ENCODE data around the gene CRYGN. TPM values are rescaled to one million over a fixed set of nuclear protein-coding genes. Genes with fewer than 3 reads are reported as not detected.

The CRYGN gene
- total RNA-seq, 1 donor from 2014 or later, result 2.5 TPM

DNA sequence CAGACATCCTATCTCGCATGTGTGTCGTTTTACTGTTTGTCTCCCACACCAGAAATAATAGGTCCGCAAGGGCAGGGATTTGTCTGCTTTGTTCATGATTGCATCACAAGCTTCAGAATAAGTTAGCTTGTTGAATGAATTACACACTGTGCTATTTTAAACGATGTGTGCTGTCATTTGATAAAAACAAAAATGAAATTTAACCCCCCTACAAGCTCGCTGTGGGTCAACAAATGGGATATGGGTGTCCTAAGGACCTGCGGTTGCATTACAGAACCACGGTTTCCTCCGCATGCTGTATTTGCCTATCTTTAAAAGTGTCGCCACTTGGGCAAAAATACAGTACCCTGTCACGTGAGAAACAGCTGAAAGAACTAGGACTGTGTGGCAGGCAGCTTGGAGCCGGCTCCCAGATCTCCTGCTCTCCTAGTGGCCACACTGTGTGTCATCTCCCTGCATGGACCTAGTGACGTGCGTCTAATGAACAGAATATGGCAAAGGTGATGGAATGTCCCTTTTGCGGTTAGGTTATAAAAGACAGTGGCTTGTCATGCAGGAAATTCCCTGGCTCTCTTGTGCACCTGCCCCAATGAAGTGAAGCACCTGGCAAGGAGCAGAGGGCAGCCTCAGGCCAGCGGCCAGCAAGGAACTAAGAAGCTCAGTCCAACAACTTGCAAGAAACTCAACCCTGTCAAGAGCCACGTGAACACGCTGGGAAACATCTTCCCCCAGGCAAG, 32.9 kb upstream of the CRYGN start:
- H3K9me3 Mint-ChIP-seq (ENCODE audit: low read depth), result no peaks in the 10 kb centered on the region
- H3K27me3 Mint-ChIP-seq, result no peaks in the 10 kb centered on the region
- DNase-seq (ENCODE audit: low spot score, unreplicated experiment), result no peak
- H3K36me3 Mint-ChIP-seq (ENCODE audit: insufficient read depth), result peaks cover 19% of the 10 kb centered on the region
- H3K27ac Mint-ChIP-seq, result no peak overlapping the region
- no peaks in the 10 kb centered on the region for H3K4me1 Mint-ChIP-seq (ENCODE audit: low read depth)
- no peak overlapping the region for H3K4me3 Mint-ChIP-seq (ENCODE audit: low read depth)
- TF ChIP-seq, protein P1, sequence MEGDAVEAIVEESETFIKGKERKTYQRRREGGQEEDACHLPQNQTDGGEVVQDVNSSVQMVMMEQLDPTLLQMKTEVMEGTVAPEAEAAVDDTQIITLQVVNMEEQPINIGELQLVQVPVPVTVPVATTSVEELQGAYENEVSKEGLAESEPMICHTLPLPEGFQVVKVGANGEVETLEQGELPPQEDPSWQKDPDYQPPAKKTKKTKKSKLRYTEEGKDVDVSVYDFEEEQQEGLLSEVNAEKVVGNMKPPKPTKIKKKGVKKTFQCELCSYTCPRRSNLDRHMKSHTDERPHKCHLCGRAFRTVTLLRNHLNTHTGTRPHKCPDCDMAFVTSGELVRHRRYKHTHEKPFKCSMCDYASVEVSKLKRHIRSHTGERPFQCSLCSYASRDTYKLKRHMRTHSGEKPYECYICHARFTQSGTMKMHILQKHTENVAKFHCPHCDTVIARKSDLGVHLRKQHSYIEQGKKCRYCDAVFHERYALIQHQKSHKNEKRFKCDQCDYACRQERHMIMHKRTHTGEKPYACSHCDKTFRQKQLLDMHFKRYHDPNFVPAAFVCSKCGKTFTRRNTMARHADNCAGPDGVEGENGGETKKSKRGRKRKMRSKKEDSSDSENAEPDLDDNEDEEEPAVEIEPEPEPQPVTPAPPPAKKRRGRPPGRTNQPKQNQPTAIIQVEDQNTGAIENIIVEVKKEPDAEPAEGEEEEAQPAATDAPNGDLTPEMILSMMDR (IDR thresholded peaks at IDR 0.05; ENCODE audit: unreplicated experiment), result no peak

DNA sequence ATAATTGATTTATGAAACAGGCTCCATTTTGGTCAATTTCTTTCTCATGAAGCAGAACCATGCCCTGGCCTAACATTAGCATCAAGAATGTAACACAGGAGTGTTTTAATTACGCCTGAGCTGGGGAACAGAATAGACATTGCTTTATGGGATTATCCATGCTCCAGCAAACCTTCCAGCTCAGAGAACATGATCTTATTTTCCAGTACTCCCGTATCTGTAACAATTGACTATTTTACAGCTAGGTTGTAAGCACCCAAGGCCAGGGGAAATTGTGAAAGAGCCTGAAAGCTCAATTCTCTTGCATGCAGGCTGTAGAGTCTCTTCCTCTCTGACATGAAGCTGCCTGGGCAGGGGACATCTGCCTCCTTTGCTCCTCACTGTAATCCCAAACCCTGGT, 30.8 kb upstream of the CRYGN start:
- Mint-ChIP-seq H3K4me3 (ENCODE audit: low read depth) (no peak overlapping the region), H3K9me3 (ENCODE audit: low read depth) (no peaks in the 10 kb centered on the region), H3K27me3 (no peaks in the 10 kb centered on the region), H3K4me1 (ENCODE audit: low read depth) (no peaks in the 10 kb centered on the region), H3K27ac (no peak overlapping the region), H3K36me3 (ENCODE audit: insufficient read depth) (peaks cover 31% of the 10 kb centered on the region)
- DNase-seq (ENCODE audit: low spot score, unreplicated experiment), result no peak
- TF ChIP-seq, protein P1 (IDR thresholded peaks at IDR 0.05; ENCODE audit: unreplicated experiment), result no peak

DNA sequence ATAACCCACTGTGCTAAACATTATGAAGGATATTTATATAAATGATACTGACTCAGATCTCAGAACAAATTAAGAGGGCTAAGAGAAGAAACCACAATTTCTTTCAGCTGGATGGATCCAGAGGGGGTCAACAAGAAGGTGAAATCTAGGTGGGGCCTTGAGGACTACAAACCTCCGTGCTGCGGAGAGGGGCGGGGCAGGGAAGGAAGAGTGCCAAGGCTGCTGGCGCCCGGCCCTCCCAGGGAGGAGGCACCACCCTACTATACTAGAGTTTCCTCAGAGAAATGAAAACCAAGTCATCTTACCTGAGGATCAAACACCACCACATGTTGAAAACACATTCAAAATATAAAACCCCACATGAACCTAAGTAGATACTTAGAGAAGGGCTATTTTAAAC, 29.3 kb upstream of the CRYGN start:
- Mint-ChIP-seq H3K27me3 (no peaks in the 10 kb centered on the region), H3K36me3 (ENCODE audit: insufficient read depth) (peaks cover 45% of the 10 kb centered on the region), H3K4me1 (ENCODE audit: low read depth) (no peaks in the 10 kb centered on the region), H3K27ac (no peak overlapping the region), H3K9me3 (ENCODE audit: low read depth) (no peaks in the 10 kb centered on the region), H3K4me3 (ENCODE audit: low read depth) (no peak overlapping the region)
- TF ChIP-seq, protein P1 (IDR thresholded peaks at IDR 0.05; ENCODE audit: unreplicated experiment), result no peak
- no peak for DNase-seq (ENCODE audit: low spot score, unreplicated experiment)

DNA sequence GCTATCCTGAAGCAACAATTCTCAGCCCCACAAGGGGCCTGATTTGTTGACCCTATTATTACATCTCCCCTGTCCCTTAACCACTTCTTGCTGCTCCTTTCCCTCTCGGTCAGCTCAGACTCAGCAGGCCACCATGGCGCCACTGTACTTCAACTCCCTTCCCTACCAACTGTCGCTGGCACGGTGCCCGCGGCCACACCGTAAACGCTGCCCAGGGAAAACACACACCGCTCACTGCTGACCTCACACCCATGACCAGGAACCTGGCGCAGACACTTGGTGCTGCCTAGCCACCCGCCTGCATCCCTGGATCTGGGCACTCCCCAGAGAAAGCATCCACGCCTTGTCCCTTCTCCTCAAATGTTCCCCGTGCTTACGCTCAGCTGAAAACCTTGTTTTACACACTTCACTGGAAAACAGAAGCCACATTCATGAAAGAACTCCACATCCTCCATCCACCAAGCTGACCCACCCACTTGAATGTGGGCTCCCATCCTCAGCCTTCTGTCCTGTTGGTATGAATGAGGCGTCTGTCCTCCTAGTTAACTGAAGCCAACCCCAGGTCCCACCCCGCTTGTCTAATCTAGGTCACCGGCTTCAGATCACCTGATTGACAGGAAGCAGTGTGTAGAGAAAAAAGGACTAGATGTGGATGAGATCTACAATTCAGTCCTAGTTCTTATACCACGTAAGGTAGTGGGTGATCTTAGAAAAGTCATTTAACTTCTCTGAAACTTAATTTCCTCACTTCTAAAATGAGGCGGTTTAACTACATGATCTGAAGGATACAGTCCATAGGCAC, 28.5 kb upstream of the CRYGN start:
- Mint-ChIP-seq H3K27me3 (no peaks in the 10 kb centered on the region), H3K4me3 (ENCODE audit: low read depth) (no peak overlapping the region), H3K36me3 (ENCODE audit: insufficient read depth) (peaks cover 48% of the 10 kb centered on the region), H3K9me3 (ENCODE audit: low read depth) (peaks cover 6% of the 10 kb centered on the region), H3K27ac (peak overlapping the region; percentile 77), H3K4me1 (ENCODE audit: low read depth) (no peaks in the 10 kb centered on the region)
- DNase-seq (ENCODE audit: low spot score, unreplicated experiment), result no peak
- TF ChIP-seq, protein P1 (IDR thresholded peaks at IDR 0.05; ENCODE audit: unreplicated experiment), result no peak

DNA sequence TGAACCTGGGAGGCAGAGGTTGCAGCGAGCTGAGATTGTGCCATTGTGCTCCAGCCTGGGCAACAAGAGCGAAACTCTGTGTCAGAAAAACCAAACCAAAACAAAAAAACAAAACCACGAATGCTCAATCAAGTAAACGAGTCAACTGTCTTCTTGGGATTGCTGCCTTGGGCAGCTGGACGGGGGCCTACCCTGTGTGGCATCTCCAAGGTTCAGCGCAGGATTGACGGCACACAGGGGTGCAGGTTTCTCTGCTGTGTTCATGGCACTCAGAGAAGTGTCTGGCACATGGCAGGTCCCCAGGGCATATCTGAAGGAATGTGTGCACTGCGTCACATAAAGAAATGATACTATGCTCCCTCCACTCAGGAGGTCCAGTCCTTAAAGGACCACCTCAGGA, 25.2 kb upstream of the CRYGN start:
- Mint-ChIP-seq H3K27me3 (no peaks in the 10 kb centered on the region), H3K27ac (peak overlapping the region; percentile 31), H3K36me3 (ENCODE audit: insufficient read depth) (peaks cover 62% of the 10 kb centered on the region), H3K9me3 (ENCODE audit: low read depth) (peaks cover 19% of the 10 kb centered on the region), H3K4me3 (ENCODE audit: low read depth) (no peak overlapping the region), H3K4me1 (ENCODE audit: low read depth) (peaks cover 8% of the 10 kb centered on the region)
- DNase-seq (ENCODE audit: low spot score, unreplicated experiment), result no peak
- TF ChIP-seq, protein P1 (IDR thresholded peaks at IDR 0.05; ENCODE audit: unreplicated experiment), result no peak
